Measurements from ENCODE around the gene RAB5A. TPM values are rescaled to one million over a fixed set of nuclear protein-coding genes. Genes with fewer than 3 reads are reported as not detected.

Gene RAB5A
- total RNA-seq, 1 donor from 2014 or later: 45.2 TPM

- no peak overlapping the region for H3K27ac Mint-ChIP-seq
- DNase-seq (no peak), ATAC-seq (ENCODE audit: low read depth) (no peak)
- CTCF ChIA-PET: no interaction called here
- H3K9me3 Mint-ChIP-seq: no peaks in the 10 kb centered on the region
- intact Hi-C loops (cut with micrococcal nuclease): no loop called here
- H3K4me3 Mint-ChIP-seq: no peak overlapping the region
- H3K36me3 Mint-ChIP-seq (ENCODE audit: low read depth): no peaks in the 10 kb centered on the region
- POLR2A ChIA-PET: no interaction called here
- no peak for TF ChIP-seq CTCF (IDR thresholded peaks at IDR 0.05)
- no peaks in the 10 kb centered on the region for H3K4me1 Mint-ChIP-seq
- no peaks in the 10 kb centered on the region for H3K27me3 Mint-ChIP-seq
Measured at GRCh38 chr3:19920401-19921080, 26.4 kb upstream of the RAB5A start.

GRCh38 chr3:19931180-19931692, 15.7 kb upstream of the RAB5A start:
- CTCF ChIA-PET: no interaction called here
- peaks cover 5% of the 10 kb centered on the region for H3K27me3 Mint-ChIP-seq
- DNase-seq (no peak), ATAC-seq (ENCODE audit: low read depth) (peak; percentile 65)
- POLR2A ChIA-PET: interaction anchor here (0.8 to 1.5 kb wide), 2 partner anchors 123 to 255 kb away, joined by 3 to 5 read pairs; partner anchors contain the start of gene SGO1
- TF ChIP-seq CTCF (IDR thresholded peaks at IDR 0.05): no peak
- H3K27ac Mint-ChIP-seq: peak overlapping the region; percentile 50
- intact Hi-C loops (cut with micrococcal nuclease): loop anchor here (1.0 kb wide), 1 partner anchor 16 kb away; the partner anchor contains the start of gene RAB5A
- peak overlapping the region; percentile 9 for H3K4me3 Mint-ChIP-seq
- no peaks in the 10 kb centered on the region for H3K36me3 Mint-ChIP-seq (ENCODE audit: low read depth)
- H3K4me1 Mint-ChIP-seq: peaks cover 17% of the 10 kb centered on the region
- no peaks in the 10 kb centered on the region for H3K9me3 Mint-ChIP-seq

GRCh38 chr3:19931767-19932188, 15.1 kb upstream of the RAB5A start:
- ChIA-PET POLR2A (interaction anchor here (0.8 to 1.5 kb wide), 2 partner anchors 123 to 255 kb away, joined by 3 to 5 read pairs; partner anchors contain the start of gene SGO1), CTCF (no interaction called here)
- intact Hi-C loops (cut with micrococcal nuclease): loop anchor here (1.0 kb wide), 1 partner anchor 16 kb away; the partner anchor contains the start of gene RAB5A
- Mint-ChIP-seq H3K36me3 (ENCODE audit: low read depth) (no peaks in the 10 kb centered on the region), H3K4me1 (peaks cover 17% of the 10 kb centered on the region), H3K27ac (peak overlapping the region; percentile 50), H3K9me3 (no peaks in the 10 kb centered on the region), H3K27me3 (peaks cover 5% of the 10 kb centered on the region), H3K4me3 (peak overlapping the region; percentile 12)
- no peak for TF ChIP-seq CTCF (IDR thresholded peaks at IDR 0.05)
- DNase-seq: no peak
- ATAC-seq (ENCODE audit: low read depth): no peak

DNA sequence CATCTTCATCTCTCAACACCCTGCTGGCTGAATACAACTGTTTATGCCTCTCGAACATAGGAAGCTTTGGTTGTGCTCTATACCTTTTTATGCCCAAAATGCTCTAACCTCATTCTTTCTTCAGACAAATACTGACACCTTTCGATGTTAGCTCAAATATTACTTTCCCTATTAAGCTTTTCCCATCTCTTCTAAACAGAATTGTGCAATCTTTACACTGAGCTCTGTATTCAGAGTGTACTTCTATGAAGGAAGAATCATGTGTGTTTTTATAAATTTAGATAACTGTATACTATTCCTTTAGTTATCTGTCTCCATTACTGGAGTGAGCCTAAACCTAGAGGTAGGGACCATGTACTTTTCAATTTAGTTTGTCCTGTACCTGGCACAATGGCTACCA, 14.5 kb upstream of the RAB5A start:
- no peak for DNase-seq
- POLR2A ChIA-PET: no interaction called here
- Mint-ChIP-seq H3K4me3 (no peak overlapping the region), H3K4me1 (peaks cover 17% of the 10 kb centered on the region), H3K9me3 (no peaks in the 10 kb centered on the region), H3K27me3 (peaks cover 5% of the 10 kb centered on the region), H3K36me3 (ENCODE audit: low read depth) (no peaks in the 10 kb centered on the region), H3K27ac (no peak overlapping the region)
- intact Hi-C loops (cut with micrococcal nuclease): no loop called here
- ATAC-seq (ENCODE audit: low read depth): no peak
- CTCF ChIA-PET: no interaction called here
- TF ChIP-seq CTCF (IDR thresholded peaks at IDR 0.05): no peak

DNA sequence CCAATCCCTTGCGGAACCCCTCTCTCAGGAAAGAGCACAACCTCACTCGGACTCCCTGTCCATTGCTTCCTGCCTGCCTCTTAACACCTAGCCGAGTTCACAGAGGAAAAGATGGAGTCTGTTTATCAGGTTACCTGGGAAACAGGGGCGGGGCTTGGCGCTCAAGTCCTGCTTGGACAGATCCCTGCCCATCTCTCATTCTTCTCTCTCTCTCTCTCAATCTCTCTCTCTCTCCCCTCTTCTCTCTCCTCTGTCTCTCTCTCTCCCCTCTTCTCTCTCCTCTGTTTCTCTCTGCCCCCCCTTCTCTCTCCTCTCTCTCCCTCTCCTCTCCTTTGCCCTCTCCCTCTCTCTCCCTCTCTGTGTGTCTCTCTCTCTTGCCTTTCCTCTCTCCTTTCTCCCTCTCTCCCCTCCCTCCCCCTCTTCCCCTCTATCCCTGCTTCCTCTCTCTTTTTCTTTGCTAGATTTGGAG, 12.8 kb upstream of the RAB5A start, which contains the start of gene EFHB:
TSS of gene EFHB (minus strand) at position 120 of the 469 bp plus-strand sequence. CDS start 199 bp downstream, outside the sequence.
- ATAC-seq (ENCODE audit: low read depth) (no peak), DNase-seq (no peak)
- Mint-ChIP-seq H3K27me3 (peaks cover 5% of the 10 kb centered on the region), H3K27ac (no peak within 1 kb of the TSS), H3K9me3 (no peaks in the 10 kb centered on the region), H3K4me3 (no peak within 1 kb of the TSS), H3K36me3 (ENCODE audit: low read depth) (no peaks in the 10 kb centered on the region), H3K4me1 (peaks cover 17% of the 10 kb centered on the region)
- intact Hi-C loops (cut with micrococcal nuclease): no loop called here
- no peak for TF ChIP-seq CTCF (IDR thresholded peaks at IDR 0.05)
- ChIA-PET CTCF (no interaction called here), POLR2A (no interaction called here)

Measured in activated B cell treated with CpG ODN at 0.5 μM for 24 hours (primary cell).